Ovary (tissue), 9 donors: Measurements from ENCODE around the gene ZSCAN21. TPM values are rescaled to one million over a fixed set of nuclear protein-coding genes. Genes with fewer than 3 reads are reported as not detected.

ENCODE experiments used
- DNase-seq, 5 donors: peaks; one replicate each; pipeline ENCODE4 v3.0.0-alpha.2; 2019 to 2020
- H3K27ac ChIP-seq, 2 donors: fragments of 200-600 bp; one replicate each; pipeline versions ENCODE4 v1.5.1 to v1.8.0; 2019 to 2022
- H3K27me3 ChIP-seq: fragments of 200-600 bp; one replicate; pipeline ENCODE4 v1.8.0; 2022
- H3K36me3 ChIP-seq: fragments of 200-600 bp; sonication (generic); one replicate; pipeline ENCODE4 v1.5.1; 2019
- H3K4me1 ChIP-seq: one replicate; pipeline ENCODE4 v1.8.1; 2013; ENCODE audit warnings: mild to moderate bottlenecking, moderate library complexity; ENCODE audit not compliant: insufficient read depth
- H3K4me3 ChIP-seq: fragments of 200-600 bp; sonication (generic); one replicate; pipeline ENCODE4 v1.5.1; 2017
- H3K9me3 ChIP-seq, 2 donors: fragments of 200-600 bp in 1 of 2; sonication (generic) in 1 of 2; one replicate each; pipeline versions ENCODE4 v1.5.1 to v1.8.1; 2013 to 2019; ENCODE audit warnings: mild to moderate bottlenecking in 1 of 2, moderate library complexity in 1 of 2
- EP300 ChIP-seq: sonication (generic); formaldehyde crosslinking; IDR thresholded peaks from one replicate; pipeline ENCODE4 v1.6.1; 2017; ENCODE audit warnings: antibody characterized with exemption
- POLR2A ChIP-seq: fragments of 450-650 bp; IDR thresholded peaks from one replicate; pipeline ENCODE4 v1.6.1; 2017; ENCODE audit warnings: antibody characterized with exemption, mild to moderate bottlenecking, moderate library complexity
- WGBS, 3 donors: extraction: QIAGEN DNeasy Blood & Tissue Kit in 1 of 3; methylation state at CpG; one replicate each; pipeline versions ENCODE4 v1.1.5 to v1.1.7; 2013 to 2017; 5-methylcytosine and 5-hydroxymethylcytosine counted together
- intact Hi-C, 4 donors: fragments of 100-400 bp; cut with DNase I; formaldehyde crosslinking; loops; one replicate each; pipeline versions ENCODE4 v1.11.0 to v1.15.1; 2022 to 2023
- polyA plus RNA-seq, 2 donors: library from polyadenylated mRNA; stranded (reverse); fragments of 200-250 nt in 1 of 2; fragments of 350-450 nt in 1 of 2; fragmentation: Illumina TruSeq in 1 of 2; extraction: RNeasy Lipid Tissue Mini Kit (QIAGEN cat#74804) in 1 of 2; gene quantifications; one replicate each; pipeline ENCODE4 v1.2.3, GENCODE V29; 2013 to 2014
- total RNA-seq, 7 donors: library from RNA; depleted of rRNA in 2 of 7; stranded (reverse); fragments of >200 nt in 2 of 7; fragmentation: NEBNext Ultra II Directional in 3 of 7; extraction: Animal tissue kit (Norgen Biotek cat#: 25700) in 3 of 7; gene quantifications; one replicate each; pipeline versions ENCODE4 v1.1.0 to v1.2.4, GENCODE V29; 2016 to 2023
- TF ChIP-seq, protein P1 (sequence below), 3 donors: fragments of 450-650 bp in 2 of 3; fragments of 200-600 bp in 1 of 3; IDR thresholded peaks; one replicate each; pipeline versions ENCODE4 v1.5.1 to v1.8.0; 2016 to 2022; ENCODE audit warnings: antibody characterized with exemption in 3 of 3, mild to moderate bottlenecking in 1 of 3
- donor health status: DM: no; HTN: no; CAD: no; lungs with moderate emphysema.
- donor health status: DM: no; HTN: no; CAD: no.
- donor health status: Bipolar disorder and iron deficiency.
- donor health status: DM: yes; HTN: yes; CAD: no.
- donor health status: DM: no; HTN: no; CAD: no.
- donor health status: DM: yes; HTN: yes; CAD: no.

ZSCAN21 gene
- total and polyA plus RNA-seq, 9 donors, result 9.2 to 16.2 (median 12.3) TPM

DNA sequence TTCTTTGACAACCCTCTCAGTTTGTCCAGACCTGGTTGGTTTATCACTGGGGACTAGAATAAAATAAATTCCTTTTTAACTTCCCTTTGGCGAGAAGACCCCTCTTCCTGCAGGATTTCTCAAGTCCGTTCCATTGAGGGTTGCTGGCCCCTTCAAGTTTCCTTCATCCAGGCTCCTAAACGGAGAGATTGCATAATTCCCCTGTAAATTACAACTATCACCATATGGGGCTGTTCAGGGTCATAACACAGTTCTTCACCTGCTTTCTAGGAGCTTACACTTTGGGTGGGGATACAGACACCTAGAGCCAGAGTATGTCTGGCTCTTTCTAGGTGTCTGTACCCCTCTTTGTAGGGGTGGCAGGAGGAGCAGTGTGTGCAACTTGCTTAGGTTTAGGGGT, 35.9 kb downstream of the ZSCAN21 start:
- no peaks in the 10 kb centered on the region for H3K36me3 ChIP-seq
- no peaks in the 10 kb centered on the region for H3K9me3 ChIP-seq
- H3K4me3 ChIP-seq, result no peak overlapping the region
- intact Hi-C loops, result no loop called here
- no peak overlapping the region for H3K27ac ChIP-seq
- H3K4me1 ChIP-seq, result no peaks in the 10 kb centered on the region
- H3K27me3 ChIP-seq, result no peaks in the 10 kb centered on the region
- no peak for DNase-seq
- TF ChIP-seq EP300, result no peak
- TF ChIP-seq POLR2A, result no peak
- TF ChIP-seq, protein P1, sequence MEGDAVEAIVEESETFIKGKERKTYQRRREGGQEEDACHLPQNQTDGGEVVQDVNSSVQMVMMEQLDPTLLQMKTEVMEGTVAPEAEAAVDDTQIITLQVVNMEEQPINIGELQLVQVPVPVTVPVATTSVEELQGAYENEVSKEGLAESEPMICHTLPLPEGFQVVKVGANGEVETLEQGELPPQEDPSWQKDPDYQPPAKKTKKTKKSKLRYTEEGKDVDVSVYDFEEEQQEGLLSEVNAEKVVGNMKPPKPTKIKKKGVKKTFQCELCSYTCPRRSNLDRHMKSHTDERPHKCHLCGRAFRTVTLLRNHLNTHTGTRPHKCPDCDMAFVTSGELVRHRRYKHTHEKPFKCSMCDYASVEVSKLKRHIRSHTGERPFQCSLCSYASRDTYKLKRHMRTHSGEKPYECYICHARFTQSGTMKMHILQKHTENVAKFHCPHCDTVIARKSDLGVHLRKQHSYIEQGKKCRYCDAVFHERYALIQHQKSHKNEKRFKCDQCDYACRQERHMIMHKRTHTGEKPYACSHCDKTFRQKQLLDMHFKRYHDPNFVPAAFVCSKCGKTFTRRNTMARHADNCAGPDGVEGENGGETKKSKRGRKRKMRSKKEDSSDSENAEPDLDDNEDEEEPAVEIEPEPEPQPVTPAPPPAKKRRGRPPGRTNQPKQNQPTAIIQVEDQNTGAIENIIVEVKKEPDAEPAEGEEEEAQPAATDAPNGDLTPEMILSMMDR (IDR thresholded peaks at IDR 0.05), result no peak
- 41 to 47% (median 41%) methylated on average over 3 of the region's 3 CpGs for WGBS, 3 donors

DNA sequence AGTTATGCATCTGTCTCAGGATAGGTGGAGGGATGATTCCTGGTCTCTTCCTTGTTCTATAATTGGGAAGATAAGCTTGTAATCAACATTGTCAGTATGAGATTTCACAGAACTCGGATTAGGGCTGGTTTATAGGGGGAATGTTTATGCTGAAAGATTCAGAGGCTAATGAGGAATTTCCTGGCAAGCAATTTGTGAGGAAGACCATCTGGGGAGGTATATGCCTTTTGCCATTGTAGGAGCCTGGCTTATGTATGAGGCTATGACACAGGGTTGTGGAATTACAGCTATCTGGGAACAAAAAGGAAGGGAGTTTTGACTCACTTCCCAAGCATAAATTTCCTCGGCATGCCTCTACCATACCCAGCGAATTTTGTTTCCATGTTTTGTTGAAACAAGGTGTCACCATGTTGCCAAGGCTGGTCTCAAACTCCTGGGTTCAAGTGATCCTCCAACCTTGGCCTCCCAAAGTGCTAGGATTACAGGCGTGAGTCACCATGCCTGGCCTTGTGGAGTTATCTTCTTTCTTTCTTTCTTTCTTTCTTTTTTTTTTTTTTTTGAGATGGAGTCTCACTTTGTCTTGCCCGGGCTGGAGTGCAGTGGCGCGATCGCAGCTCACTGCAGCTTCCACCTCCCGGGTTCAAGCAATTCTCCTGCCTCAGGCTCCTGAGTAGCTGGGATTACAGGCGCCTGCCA, 37.6 kb downstream of the ZSCAN21 start:
- intact Hi-C loops, result no loop called here
- H3K36me3 ChIP-seq, result no peaks in the 10 kb centered on the region
- H3K27me3 ChIP-seq, result no peaks in the 10 kb centered on the region
- WGBS, 3 donors, result 31 to 41% (median 40%) methylated on average over 10 of the region's 10 CpGs
- TF ChIP-seq EP300, result no peak
- TF ChIP-seq POLR2A, result no peak
- TF ChIP-seq, protein P1 (IDR thresholded peaks at IDR 0.05), result no peak
- no peaks in the 10 kb centered on the region for H3K4me1 ChIP-seq
- no peak for DNase-seq
- no peak overlapping the region for H3K4me3 ChIP-seq
- H3K27ac ChIP-seq, result no peak overlapping the region
- no peaks in the 10 kb centered on the region for H3K9me3 ChIP-seq

- H3K27me3 ChIP-seq, result no peaks in the 10 kb centered on the region
- H3K4me1 ChIP-seq, result no peaks in the 10 kb centered on the region
- no peaks in the 10 kb centered on the region for H3K9me3 ChIP-seq
- peak overlapping the region; percentile 68 to 70 for H3K27ac ChIP-seq
- WGBS, 3 donors, result 67 to 77% (median 67%) methylated on average over 11 of the region's 11 CpGs
- no peak for DNase-seq
- intact Hi-C loops, result no loop called here
- TF ChIP-seq POLR2A (no peak), EP300 (no peak)
- TF ChIP-seq, protein P1 (IDR thresholded peaks at IDR 0.05), result no peak
- peak overlapping the region; percentile 69 for H3K4me3 ChIP-seq
- no peaks in the 10 kb centered on the region for H3K36me3 ChIP-seq
Measured at GRCh38 chr7:100088095-100088620, 38.6 kb downstream of the ZSCAN21 start.

GRCh38 chr7:100088621-100089457, 39.3 kb downstream of the ZSCAN21 start, which contains the start of gene COPS6:
COPS6 (plus strand) TSS chr7:100088969; CDS start chr7:100088991, 22 bp downstream.
- Histone ChIP-seq H3K9me3 (no peaks in the 10 kb centered on the region), H3K4me3 (peak within 1 kb of the TSS; percentile 69), H3K27ac (peak within 1 kb of the TSS; percentile 68 to 70), H3K27me3 (no peaks in the 10 kb centered on the region), H3K36me3 (no peaks in the 10 kb centered on the region), H3K4me1 (no peaks in the 10 kb centered on the region)
- intact Hi-C loops, result no loop called here
- 0 to 1% (median 1%) methylated on average over 44 to 68 of the region's 68 CpGs for WGBS, 3 donors
- peak; percentile 81 to 90 (median 87) for DNase-seq
- TF ChIP-seq, protein P1 (IDR thresholded peaks at IDR 0.05), result peak in 1 of 3 donors; percentile 19
- TF ChIP-seq POLR2A, result peak; percentile 77
- TF ChIP-seq EP300, result no peak
